Esophagus muscularis mucosa (tissue), 4 donors: ENCODE data around the gene PIP4K2A.

ENCODE experiments used
- EP300 ChIP-seq: sonication (generic); formaldehyde crosslinking; IDR thresholded peaks from one replicate; pipeline ENCODE4 v1.6.1; 2017; ENCODE audit warnings: antibody characterized with exemption
- POLR2A ChIP-seq: fragments of 450-650 bp; IDR thresholded peaks from one replicate; pipeline ENCODE4 v1.6.1; 2017; ENCODE audit warnings: antibody characterized with exemption, moderate library complexity, mild to moderate bottlenecking, low read depth
- TF ChIP-seq, protein P1 (sequence below), 3 experiments: fragments of 200-600 bp in 2 of 3; fragments of 450-650 bp in 1 of 3; sonication (generic) in 2 of 3; IDR thresholded peaks; one replicate each; pipeline ENCODE4 v1.5.1; 2017 to 2019; ENCODE audit warnings: antibody characterized with exemption in 3 of 3, mild to moderate bottlenecking in 2 of 3, moderate library complexity in 1 of 3

DNA sequence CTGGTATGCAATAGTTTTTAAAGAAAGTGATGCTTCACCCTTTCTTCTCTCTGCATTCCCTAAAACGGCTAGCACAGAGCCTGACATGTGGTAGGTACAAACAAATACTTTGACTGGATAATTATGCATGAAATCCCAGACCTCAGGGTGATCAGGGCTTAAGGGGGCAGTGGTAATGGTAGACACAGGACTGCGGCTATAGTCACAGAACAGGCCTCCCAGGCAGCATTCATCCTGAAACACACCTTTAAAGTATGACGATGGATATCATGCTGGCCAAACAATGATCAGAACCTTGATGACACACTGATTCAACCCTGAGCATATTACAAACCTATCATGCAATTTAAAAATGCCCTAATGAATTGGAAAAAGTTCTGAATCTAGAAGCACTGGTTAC is 110.8 kb downstream of the PIP4K2A start:
- TF ChIP-seq, protein P1, sequence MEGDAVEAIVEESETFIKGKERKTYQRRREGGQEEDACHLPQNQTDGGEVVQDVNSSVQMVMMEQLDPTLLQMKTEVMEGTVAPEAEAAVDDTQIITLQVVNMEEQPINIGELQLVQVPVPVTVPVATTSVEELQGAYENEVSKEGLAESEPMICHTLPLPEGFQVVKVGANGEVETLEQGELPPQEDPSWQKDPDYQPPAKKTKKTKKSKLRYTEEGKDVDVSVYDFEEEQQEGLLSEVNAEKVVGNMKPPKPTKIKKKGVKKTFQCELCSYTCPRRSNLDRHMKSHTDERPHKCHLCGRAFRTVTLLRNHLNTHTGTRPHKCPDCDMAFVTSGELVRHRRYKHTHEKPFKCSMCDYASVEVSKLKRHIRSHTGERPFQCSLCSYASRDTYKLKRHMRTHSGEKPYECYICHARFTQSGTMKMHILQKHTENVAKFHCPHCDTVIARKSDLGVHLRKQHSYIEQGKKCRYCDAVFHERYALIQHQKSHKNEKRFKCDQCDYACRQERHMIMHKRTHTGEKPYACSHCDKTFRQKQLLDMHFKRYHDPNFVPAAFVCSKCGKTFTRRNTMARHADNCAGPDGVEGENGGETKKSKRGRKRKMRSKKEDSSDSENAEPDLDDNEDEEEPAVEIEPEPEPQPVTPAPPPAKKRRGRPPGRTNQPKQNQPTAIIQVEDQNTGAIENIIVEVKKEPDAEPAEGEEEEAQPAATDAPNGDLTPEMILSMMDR (IDR thresholded peaks at IDR 0.05): no peak
- TF ChIP-seq EP300: no peak
- TF ChIP-seq POLR2A: no peak
